Measurements from ENCODE around the gene SERPINC1. TPM values are rescaled to one million over a fixed set of nuclear protein-coding genes. Genes with fewer than 3 reads are reported as not detected.

SERPINC1 gene
- total and polyA plus RNA-seq, 9 of the 15 experiments (the other 6 are each of a cell fraction or from before 2014, with no cell fraction given), result 0.07 to 1.2 (median 0.50) TPM

- Histone ChIP-seq H3K36me3 (ENCODE audit: control insufficient read depth, insufficient read depth, low read length) (no peaks in the 10 kb centered on the region), H2AFZ (ENCODE audit: low read depth, low read length) (no peak overlapping the region), H3K9ac (ENCODE audit: insufficient read depth in 1 of 2, low read depth in 2 of 2, low read length in 2 of 2) (no peak overlapping the region), H3K27me3 (ENCODE audit: control insufficient read depth in 2 of 2, insufficient read depth in 2 of 2, low read length in 2 of 2) (no peaks in the 10 kb centered on the region), H3K27ac (ENCODE audit: extremely low read depth, low read depth, low read length) (no peak overlapping the region), H3K4me2 (ENCODE audit: insufficient read depth, low read length) (no peak overlapping the region), H3K4me3 (no peak overlapping the region), H3K9me1 (ENCODE audit: control insufficient read depth, insufficient read depth, low read length) (no peaks in the 10 kb centered on the region), H3K4me1 (replicated peaks in 1 of 2; ENCODE audit: control insufficient read depth in 2 of 2, insufficient read depth in 2 of 2, low read length in 2 of 2) (no peaks in the 10 kb centered on the region), H3K79me2 (ENCODE audit: control insufficient read depth, insufficient read depth, low read length) (no peaks in the 10 kb centered on the region), H3K9me3 (replicated peaks; ENCODE audit: control insufficient read depth, insufficient read depth, low read depth, low read length) (no peaks in the 10 kb centered on the region), H4K20me1 (replicated peaks; ENCODE audit: control insufficient read depth, insufficient read depth, low read length) (no peaks in the 10 kb centered on the region)
- DNase-seq (ENCODE audit: extremely low read depth in 1 of 4, low spot score in 3 of 4), result no peak
- no peak for TF ChIP-seq COPS2 (conservative IDR thresholded peaks at IDR 0.05)
- no peak for TF ChIP-seq NCOA1 (IDR thresholded peaks at IDR 0.05; ENCODE audit: low read depth)
- TF ChIP-seq ZNF24 (IDR thresholded peaks at IDR 0.05), result no peak
- TF ChIP-seq SRSF9 (IDR thresholded peaks at IDR 0.05; ENCODE audit: borderline replicate concordance, low read depth, low read length), result no peak
- no peak for TF ChIP-seq EHMT2 (IDR thresholded peaks at IDR 0.05)
- no peak for TF ChIP-seq NR1H2 (CRISPR knock-in tag; IDR thresholded peaks at IDR 0.05)
- TF ChIP-seq ETV1 (tag; conservative IDR thresholded peaks at IDR 0.05; ENCODE audit: low read depth), result no peak
- no peak for TF ChIP-seq NFXL1 (CRISPR knock-in tag; IDR thresholded peaks at IDR 0.05)
- no peak for TF ChIP-seq MBD1 (CRISPR knock-in tag; IDR thresholded peaks at IDR 0.05)
- TF ChIP-seq FOXK2 (conservative IDR thresholded peaks at IDR 0.05 in 1 of 2, IDR thresholded peaks at IDR 0.05 in 1 of 2; ENCODE audit: low read depth in 2 of 2), result no peak
- no peak for TF ChIP-seq RAD51 (IDR thresholded peaks at IDR 0.05; ENCODE audit: borderline replicate concordance, low read depth)
- TF ChIP-seq GTF3C2 (IDR thresholded peaks at IDR 0.05; ENCODE audit: borderline replicate concordance, extremely low read depth, insufficient read length), result no peak
- TF ChIP-seq GATAD2B (IDR thresholded peaks at IDR 0.05; ENCODE audit: borderline replicate concordance), result no peak
- 40% methylated on average over 1 of the region's 1 CpG for WGBS (ENCODE audit: insufficient coverage, low coverage, missing lambda C conversion rate)
- no peak for ATAC-seq
- CTCF ChIA-PET (ENCODE audit: low intra/inter-chr PET ratio), result no interaction called here
- POLR2A ChIA-PET, result interaction anchor here (0.9 to 1.1 kb wide), 2 partner anchors 24 to 25 kb away, joined by 3 to 4 read pairs; partner anchors contain the start of gene ZBTB37
- no TSS peak for BruUV-seq (replicated peaks)
- no peak for FAIRE-seq
- in situ Hi-C loops (cut with MboI), result no loop called here
- intact Hi-C loops (cut with micrococcal nuclease), result no loop called here
Observed at GRCh38 chr1:173893611-173894010, 23.5 kb downstream of the SERPINC1 start.

Measured in K562 (cell line).